Gastrocnemius medialis (tissue), 4 donors: ENCODE data around the gene ATP6V1B1. TPM values are rescaled to one million over a fixed set of nuclear protein-coding genes. Genes with fewer than 3 reads are reported as not detected.

Experiments used
- ATAC-seq, 2 donors: fragments of 150-250 bp; one replicate each; pipeline ENCODE4 v1.9.1; 2016
- DNase-seq, 2 donors: peaks; one replicate each; pipeline ENCODE4 v3.0.0-alpha.2; 2019
- H3K27ac ChIP-seq, 4 donors: fragments of 200-600 bp; sonication (generic); 1 replicate in 1 of 4; 2 replicates in 3 of 4; pipeline ENCODE4 v1.5.1; 2016 to 2018; ENCODE audit warnings: mild to moderate bottlenecking in 2 of 4, moderate library complexity in 1 of 4
- H3K27me3 ChIP-seq, 3 donors: fragments of 200-600 bp; sonication (generic) in 2 of 3; 1 replicate in 1 of 3; 2 replicates in 2 of 3; pipeline versions ENCODE4 v1.5.1 to v1.6.0; 2016 to 2019; ENCODE audit warnings: mild to moderate bottlenecking in 1 of 3, moderate library complexity in 1 of 3
- H3K36me3 ChIP-seq, 2 donors: fragments of 200-600 bp; sonication (generic) in 1 of 2; one replicate each; pipeline ENCODE4 v1.5.1; 2017 to 2018
- H3K4me1 ChIP-seq, 2 donors: fragments of 200-600 bp; sonication (generic) in 1 of 2; one replicate each; pipeline ENCODE4 v1.5.1; 2016 to 2017; ENCODE audit warnings: mild to moderate bottlenecking in 2 of 2
- H3K4me3 ChIP-seq, 4 donors: fragments of 200-600 bp; sonication (generic) in 3 of 4; 1 replicate in 1 of 4; 2 replicates in 3 of 4; pipeline ENCODE4 v1.5.1; 2016 to 2019; ENCODE audit warnings: mild to moderate bottlenecking in 2 of 4
- H3K9me3 ChIP-seq, 3 donors: fragments of 200-600 bp; sonication (generic) in 2 of 3; 1 replicate in 1 of 3; 2 replicates in 2 of 3; pipeline ENCODE4 v1.5.1; 2016 to 2019
- CTCF ChIP-seq, 5 experiments: fragments of 450-650 bp in 3 of 5; fragments of 200-600 bp in 2 of 5; sonication (generic) in 2 of 5; IDR thresholded peaks in 4 of 5; conservative IDR thresholded peaks in 1 of 5; 1 replicate in 4 of 5; 2 replicates in 1 of 5; pipeline ENCODE4 v1.5.1; 2016 to 2019; ENCODE audit warnings: antibody characterized with exemption in 5 of 5, mild to moderate bottlenecking in 3 of 5, moderate library complexity in 3 of 5
- POLR2A ChIP-seq, 2 donors: fragments of 450-650 bp; IDR thresholded peaks; one replicate each; pipeline ENCODE4 v1.6.1; 2017; ENCODE audit warnings: antibody characterized with exemption in 2 of 2, mild to moderate bottlenecking in 2 of 2, moderate library complexity in 2 of 2
- in situ Hi-C, 4 donors: fragments of 200-750 bp; cut with MboI; loops; one replicate each; pipeline versions ENCODE4 v1.15.0 to v1.8.0; 2017; ENCODE audit warnings: low sequenced_read_pairs in 4 of 4
- intact Hi-C: fragments of 100-400 bp; cut with DNase I; formaldehyde crosslinking; loops from one replicate; pipeline ENCODE4 v1.15.1; 2023; ENCODE audit warnings: low total_unique reads
- total RNA-seq, 4 donors: library from RNA; depleted of rRNA; stranded (reverse); fragments of >200 nt; gene quantifications; one replicate each; pipeline versions ENCODE4 v1.1.0 to v1.2.3, GENCODE V29; 2016

Gene ATP6V1B1
- total RNA-seq, 4 donors from 2014 or later: 2.3 TPM; not detected in 3

DNA sequence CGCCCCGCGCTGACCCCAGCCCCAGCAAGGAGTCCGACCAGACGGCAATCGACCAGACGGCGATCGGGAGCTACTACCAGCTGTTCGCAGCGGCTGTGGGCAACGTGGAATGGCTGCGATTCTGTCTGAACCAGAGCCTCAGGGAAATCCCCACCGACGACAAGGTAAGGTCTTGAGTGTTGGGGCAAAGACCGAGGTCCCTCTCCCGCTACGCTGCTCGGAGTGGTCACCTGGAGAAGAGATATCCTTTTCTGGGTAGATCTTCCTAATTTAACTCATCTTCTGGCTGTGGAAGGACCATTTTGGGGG, 43.4 kb downstream of the ATP6V1B1 start:
- Histone ChIP-seq H3K4me3 (peak overlapping the region; percentile 53 to 73 (median 66)), H3K9me3 (no peaks in the 10 kb centered on the region), H3K4me1 (peaks cover 4 to 11% of the 10 kb centered on the region in 2 donors), H3K27me3 (peaks cover 0 to 6% (median 0%) of the 10 kb centered on the region in 3 donors), H3K27ac (peak overlapping the region; percentile 55 to 81 (median 64)), H3K36me3 (no peaks in the 10 kb centered on the region)
- DNase-seq: no peak
- TF ChIP-seq CTCF (IDR thresholded peaks at IDR 0.05 in 4 of 5, conservative IDR thresholded peaks at IDR 0.05 in 1 of 5) (no peak), POLR2A (IDR thresholded peaks at IDR 0.05) (no peak)
- in situ Hi-C loops: no loop called here
- intact Hi-C loops: no loop called here
- ATAC-seq: no peak

DNA sequence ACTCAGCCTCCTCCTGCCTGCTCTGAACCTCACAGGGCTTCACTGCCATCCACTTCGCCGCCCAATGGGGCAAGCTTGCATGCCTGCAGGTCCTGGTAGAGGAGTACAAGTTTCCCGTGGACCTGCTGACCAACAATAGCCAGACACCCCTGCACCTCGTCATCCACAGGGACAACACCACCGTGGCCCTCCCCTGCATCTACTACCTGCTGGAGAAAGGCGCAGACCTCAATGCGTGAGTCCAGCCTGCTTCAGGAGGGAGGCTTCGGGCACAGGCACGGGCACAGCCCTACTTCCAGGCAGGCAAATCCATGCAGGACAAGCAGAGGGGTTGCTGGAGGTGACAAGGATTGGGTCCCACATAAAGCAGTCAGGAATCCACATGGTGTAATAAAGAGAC, 43.9 kb downstream of the ATP6V1B1 start:
- no peak for DNase-seq
- in situ Hi-C loops (no loop called here), intact Hi-C loops (no loop called here)
- H3K4me3 ChIP-seq: no peak overlapping the region
- no peak overlapping the region for H3K27ac ChIP-seq
- no peak for ATAC-seq
- H3K27me3 ChIP-seq: peaks cover 0 to 5% (median 0%) of the 10 kb centered on the region in 3 donors
- H3K4me1 ChIP-seq: peaks cover 4 to 11% of the 10 kb centered on the region in 2 donors
- H3K36me3 ChIP-seq: no peaks in the 10 kb centered on the region
- no peaks in the 10 kb centered on the region for H3K9me3 ChIP-seq
- TF ChIP-seq POLR2A (IDR thresholded peaks at IDR 0.05) (no peak), CTCF (IDR thresholded peaks at IDR 0.05 in 4 of 5, conservative IDR thresholded peaks at IDR 0.05 in 1 of 5) (no peak)

GRCh38 chr2:70981421-70981820, 45.7 kb downstream of the ATP6V1B1 start:
- no peaks in the 10 kb centered on the region for H3K27me3 ChIP-seq
- no peak overlapping the region for H3K4me3 ChIP-seq
- H3K27ac ChIP-seq: no peak overlapping the region
- intact Hi-C loops (no loop called here), in situ Hi-C loops (no loop called here)
- DNase-seq (no peak), ATAC-seq (no peak)
- H3K36me3 ChIP-seq: peaks cover 0 to 7% of the 10 kb centered on the region in 2 donors
- no peaks in the 10 kb centered on the region for H3K9me3 ChIP-seq
- TF ChIP-seq CTCF (IDR thresholded peaks at IDR 0.05 in 4 of 5, conservative IDR thresholded peaks at IDR 0.05 in 1 of 5): no peak
- no peak for TF ChIP-seq POLR2A (IDR thresholded peaks at IDR 0.05)
- peaks cover 4 to 11% of the 10 kb centered on the region in 2 donors for H3K4me1 ChIP-seq

- in situ Hi-C loops: no loop called here
- ATAC-seq: no peak
- intact Hi-C loops: no loop called here
- DNase-seq: no peak
- peaks cover 4 to 8% of the 10 kb centered on the region in 2 donors for H3K4me1 ChIP-seq
- no peak overlapping the region for H3K4me3 ChIP-seq
- no peaks in the 10 kb centered on the region for H3K9me3 ChIP-seq
- H3K36me3 ChIP-seq: peaks cover 0 to 13% of the 10 kb centered on the region in 2 donors
- H3K27ac ChIP-seq: no peak overlapping the region
- no peaks in the 10 kb centered on the region for H3K27me3 ChIP-seq
- TF ChIP-seq POLR2A (IDR thresholded peaks at IDR 0.05) (no peak), CTCF (IDR thresholded peaks at IDR 0.05 in 4 of 5, conservative IDR thresholded peaks at IDR 0.05 in 1 of 5) (no peak)
These were observed 46.4 kb downstream of the ATP6V1B1 start for GRCh38 chr2:70981866-70982810.
